Stimulated activated CD8-positive, alpha-beta memory T cell treated with anti-CD3 and anti-CD28 coated beads, Interleukin-12 subunit alpha, Interleukin-12 subunit beta, amount 100 ng/mL, for 4 hours (primary cell): ENCODE measurements around the gene IRAK2.
"Not testable (repeated sequence)": the region's sequence is repeated elsewhere in the genome, so short reads cannot be mapped to it uniquely, and the experiment has no call there.

Source experiments
- DNase-seq: peaks from one replicate; pipeline ENCODE4 v3.0.0-alpha.2; 2020; ENCODE audit warnings: low read depth

Gene IRAK2, protein sequence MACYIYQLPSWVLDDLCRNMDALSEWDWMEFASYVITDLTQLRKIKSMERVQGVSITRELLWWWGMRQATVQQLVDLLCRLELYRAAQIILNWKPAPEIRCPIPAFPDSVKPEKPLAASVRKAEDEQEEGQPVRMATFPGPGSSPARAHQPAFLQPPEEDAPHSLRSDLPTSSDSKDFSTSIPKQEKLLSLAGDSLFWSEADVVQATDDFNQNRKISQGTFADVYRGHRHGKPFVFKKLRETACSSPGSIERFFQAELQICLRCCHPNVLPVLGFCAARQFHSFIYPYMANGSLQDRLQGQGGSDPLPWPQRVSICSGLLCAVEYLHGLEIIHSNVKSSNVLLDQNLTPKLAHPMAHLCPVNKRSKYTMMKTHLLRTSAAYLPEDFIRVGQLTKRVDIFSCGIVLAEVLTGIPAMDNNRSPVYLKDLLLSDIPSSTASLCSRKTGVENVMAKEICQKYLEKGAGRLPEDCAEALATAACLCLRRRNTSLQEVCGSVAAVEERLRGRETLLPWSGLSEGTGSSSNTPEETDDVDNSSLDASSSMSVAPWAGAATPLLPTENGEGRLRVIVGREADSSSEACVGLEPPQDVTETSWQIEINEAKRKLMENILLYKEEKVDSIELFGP

DNA sequence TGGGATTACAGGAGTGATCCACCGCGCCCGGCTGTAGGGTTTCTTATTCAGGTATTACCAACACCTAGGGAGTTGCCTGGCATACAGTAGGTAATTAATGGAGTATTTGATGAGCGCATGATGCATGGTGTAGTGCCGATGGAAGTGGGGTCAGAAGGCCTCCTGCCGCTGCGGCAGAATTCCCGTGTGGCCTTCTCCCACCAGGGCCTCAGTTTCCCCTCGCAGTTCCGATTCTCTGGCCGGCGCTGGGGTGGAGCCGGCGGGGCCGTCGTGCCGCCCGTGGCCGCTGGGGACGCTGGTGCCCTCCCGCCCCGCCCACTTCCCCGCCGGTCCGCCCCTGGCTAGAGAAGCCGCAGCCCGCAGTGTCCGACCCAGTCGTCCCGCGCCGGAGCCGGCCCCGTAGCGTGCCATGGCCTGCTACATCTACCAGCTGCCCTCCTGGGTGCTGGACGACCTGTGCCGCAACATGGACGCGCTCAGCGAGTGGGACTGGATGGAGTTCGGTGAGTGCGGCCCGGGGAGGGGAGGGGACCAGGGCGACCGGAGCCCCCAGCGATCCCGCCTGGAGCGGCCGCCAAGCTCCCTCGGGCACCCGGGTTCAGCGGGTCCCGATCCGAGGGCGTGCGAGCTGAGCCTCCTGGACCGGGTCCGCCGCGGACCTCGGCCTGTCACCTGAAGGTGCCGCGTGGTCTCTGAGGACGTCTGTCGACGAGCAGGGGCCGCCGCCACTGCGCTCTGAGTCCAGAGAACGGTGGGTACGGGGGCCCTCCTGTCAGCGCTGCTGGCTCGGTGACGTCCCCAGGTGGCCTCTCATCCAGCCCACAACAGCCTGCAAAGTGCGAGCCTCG, at the start of gene IRAK2:
Gene IRAK2 (plus strand): TSS at position 374 of the 848 bp plus-strand sequence. CDS start 36 bp downstream, at position 410.
- peak; percentile 50 for DNase-seq

- DNase-seq, result peak; percentile 88
Observed at GRCh38 chr3:10115326-10116137, 49.2 kb upstream of the IRAK2 start, which contains the start of gene BRK1. Gene BRK1 (plus strand): TSS chr3:10115675. CDS start chr3:10115702, 27 bp downstream.

GRCh38 chr3:10116138-10116460, 48.6 kb upstream of the IRAK2 start:
- no peak for DNase-seq

GRCh38 chr3:10116928-10117327, 47.8 kb upstream of the IRAK2 start:
- DNase-seq, result no peak

DNA sequence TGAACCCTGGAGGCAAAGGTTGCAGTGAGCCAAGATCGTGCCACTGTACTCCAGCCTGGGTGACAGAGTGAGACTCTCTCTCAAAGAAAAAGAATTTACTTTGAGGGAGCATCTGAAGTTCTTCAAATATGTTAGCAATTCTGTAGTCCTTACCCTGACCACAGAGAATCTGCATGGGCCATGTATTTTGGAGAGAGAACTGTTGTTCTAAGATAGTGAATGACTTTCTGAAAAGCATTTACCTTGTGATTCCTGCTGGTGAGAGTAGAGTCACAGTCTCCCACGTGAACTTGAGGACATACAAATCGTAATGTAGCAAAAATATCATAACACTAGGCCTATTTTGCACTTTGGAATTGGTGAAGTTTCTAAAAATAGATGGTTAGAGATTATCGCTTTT, 45.3 kb upstream of the IRAK2 start:
- DNase-seq, result no peak

DNA sequence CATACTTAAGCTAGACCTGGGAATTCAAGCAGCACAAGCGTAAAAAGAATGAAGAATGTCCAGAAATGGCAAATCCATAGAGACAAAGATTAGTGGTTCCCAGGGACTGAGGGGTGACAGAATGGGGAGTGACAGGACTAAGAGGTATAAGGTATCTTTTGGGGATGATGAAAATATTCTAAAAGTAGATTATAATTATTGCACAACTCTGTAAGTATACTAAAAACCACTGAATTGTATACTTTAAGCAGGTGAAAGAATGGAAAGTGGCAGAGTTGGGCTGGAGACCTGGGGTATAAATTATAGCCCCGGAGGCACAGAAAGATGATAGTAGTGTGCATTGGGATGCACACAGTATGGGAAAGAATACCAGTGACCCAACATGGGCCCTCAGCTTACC, 43.7 kb upstream of the IRAK2 start:
- no peak for DNase-seq

- DNase-seq, result no peak
Observed at GRCh38 chr3:10122724-10123123, 42.0 kb upstream of the IRAK2 start.

DNA sequence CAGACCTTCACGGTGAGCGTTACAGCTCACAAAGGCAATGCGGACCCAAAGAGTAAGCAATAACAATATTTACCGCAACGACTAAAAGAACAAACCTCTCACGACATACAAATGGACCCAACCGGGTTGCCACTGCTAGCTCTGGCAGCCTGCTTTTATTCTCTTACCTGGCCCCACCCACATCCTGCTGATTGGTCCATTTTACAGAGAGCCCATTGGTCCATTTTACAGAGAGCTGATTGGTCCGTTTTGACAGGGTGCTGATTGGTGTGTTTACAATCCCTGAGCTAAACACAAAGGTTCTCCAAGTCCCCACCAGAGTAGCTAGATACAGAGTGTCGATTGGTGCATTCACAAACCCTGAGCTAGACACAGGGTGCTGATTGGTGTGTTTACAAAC, 28.8 kb upstream of the IRAK2 start:
- not testable (repeated sequence) for DNase-seq

- DNase-seq, result no peak
Observed at GRCh38 chr3:10136426-10137005, 28.2 kb upstream of the IRAK2 start.

DNA sequence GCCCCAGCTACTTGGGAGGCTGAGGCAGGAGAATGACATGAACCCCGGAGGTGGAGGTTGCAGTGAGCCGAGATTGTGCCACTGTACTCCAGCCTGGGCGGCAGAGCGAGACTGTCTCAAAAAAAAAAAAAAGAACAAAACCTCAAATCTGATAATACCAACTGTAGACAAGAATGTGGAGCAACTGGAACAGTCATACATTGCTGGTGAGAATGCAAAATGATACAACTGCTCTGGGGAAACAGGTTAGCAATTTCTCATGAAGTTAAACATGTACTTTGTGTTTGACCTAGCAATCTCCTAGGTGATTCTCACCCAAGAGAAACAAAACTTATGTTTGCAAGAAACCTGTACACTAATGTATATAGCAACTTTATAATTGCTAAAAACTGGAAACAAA, 27.5 kb upstream of the IRAK2 start:
- no peak for DNase-seq

GRCh38 chr3:10140996-10141546, 23.6 kb upstream of the IRAK2 start:
- no peak for DNase-seq

GRCh38 chr3:10142707-10143560, 21.8 kb upstream of the IRAK2 start:
- no peak for DNase-seq

GRCh38 chr3:10145685-10146084, 19.0 kb upstream of the IRAK2 start:
- DNase-seq, result no peak

DNA sequence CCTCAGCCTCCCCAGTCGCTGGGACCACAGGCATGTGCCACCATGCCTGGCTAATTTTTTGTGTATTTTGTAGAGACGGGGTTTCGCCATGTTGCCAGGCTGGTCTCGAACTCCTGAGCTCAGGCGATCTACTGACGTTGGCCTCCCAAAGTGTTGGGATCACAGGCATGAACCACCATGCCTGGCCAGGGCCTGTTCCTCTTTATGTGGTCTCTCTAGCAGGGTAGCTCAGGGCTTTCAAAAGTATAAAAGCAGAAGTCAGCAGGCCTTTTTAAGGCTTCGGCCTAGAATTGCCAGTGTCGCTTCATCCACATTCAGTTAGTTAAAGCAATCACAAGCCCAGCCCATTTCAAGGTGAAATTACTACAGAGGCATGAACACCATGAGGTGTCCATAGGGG, 15.5 kb upstream of the IRAK2 start:
- DNase-seq, result no peak

DNA sequence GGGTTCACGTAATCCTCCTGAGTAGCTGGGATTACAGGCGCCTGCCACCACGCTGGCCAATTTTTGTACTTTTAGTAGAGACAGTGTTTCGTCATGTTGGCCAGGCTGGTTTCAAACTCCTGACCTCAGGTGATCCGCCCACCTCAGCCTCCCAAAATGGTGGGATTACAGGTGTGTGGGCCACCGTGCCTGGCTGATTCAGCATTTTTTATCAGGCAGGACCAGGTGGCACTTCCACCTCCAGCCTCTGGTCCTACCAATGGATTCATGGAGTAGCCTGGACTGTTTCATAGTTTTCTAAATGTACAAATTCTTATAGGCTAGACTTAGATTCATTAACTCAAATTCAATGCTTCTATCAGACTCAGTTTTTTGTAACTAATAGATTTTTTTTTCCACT, 13.7 kb upstream of the IRAK2 start:
- no peak for DNase-seq

GRCh38 chr3:10154335-10155122, 10.2 kb upstream of the IRAK2 start:
- DNase-seq, result no peak

GRCh38 chr3:10155123-10155472, 9.6 kb upstream of the IRAK2 start:
- DNase-seq, result no peak

- DNase-seq, result no peak
Observed at GRCh38 chr3:10155658-10156057, 9.1 kb upstream of the IRAK2 start.

- no peak for DNase-seq
Observed at GRCh38 chr3:10157031-10157430, 7.7 kb upstream of the IRAK2 start.

DNA sequence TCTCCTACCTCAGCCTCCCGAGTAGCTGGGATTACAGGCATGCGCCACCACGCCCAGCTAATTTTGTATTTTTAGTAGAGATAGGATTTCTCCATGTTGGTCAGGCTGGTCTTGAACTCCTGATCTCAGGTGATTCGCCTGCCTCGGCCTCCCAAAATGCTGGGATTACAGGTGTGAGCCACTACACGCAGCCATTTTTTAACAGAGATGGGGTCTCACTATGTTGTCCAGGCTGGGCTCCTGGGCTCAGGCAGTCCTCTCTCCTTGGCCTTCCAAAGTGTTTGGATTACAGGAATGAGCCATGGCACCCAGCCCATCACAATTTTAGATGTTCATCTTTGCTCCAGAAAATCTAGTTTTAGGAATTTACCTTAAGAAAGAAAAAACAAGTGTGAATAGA, 6.2 kb upstream of the IRAK2 start:
- not testable (repeated sequence) for DNase-seq
